GM21825 (cell line): ENCODE measurements around the gene GMEB2.
A peak's percentile ranks its signal among the peaks of the same experiment; 100 is the strongest.
"Not testable (repeated sequence)": the region's sequence is repeated elsewhere in the genome, so short reads cannot be mapped to it uniquely, and the experiment has no call there.

Experiments used
- ATAC-seq: cut with Tn5 transposase; IDR thresholded peaks from one replicate; pipeline ENCODE4 v1.9.1; 2021; ENCODE audit warnings: mild to moderate bottlenecking, moderate library complexity; ENCODE audit not compliant: unreplicated experiment

The GMEB2 gene

DNA sequence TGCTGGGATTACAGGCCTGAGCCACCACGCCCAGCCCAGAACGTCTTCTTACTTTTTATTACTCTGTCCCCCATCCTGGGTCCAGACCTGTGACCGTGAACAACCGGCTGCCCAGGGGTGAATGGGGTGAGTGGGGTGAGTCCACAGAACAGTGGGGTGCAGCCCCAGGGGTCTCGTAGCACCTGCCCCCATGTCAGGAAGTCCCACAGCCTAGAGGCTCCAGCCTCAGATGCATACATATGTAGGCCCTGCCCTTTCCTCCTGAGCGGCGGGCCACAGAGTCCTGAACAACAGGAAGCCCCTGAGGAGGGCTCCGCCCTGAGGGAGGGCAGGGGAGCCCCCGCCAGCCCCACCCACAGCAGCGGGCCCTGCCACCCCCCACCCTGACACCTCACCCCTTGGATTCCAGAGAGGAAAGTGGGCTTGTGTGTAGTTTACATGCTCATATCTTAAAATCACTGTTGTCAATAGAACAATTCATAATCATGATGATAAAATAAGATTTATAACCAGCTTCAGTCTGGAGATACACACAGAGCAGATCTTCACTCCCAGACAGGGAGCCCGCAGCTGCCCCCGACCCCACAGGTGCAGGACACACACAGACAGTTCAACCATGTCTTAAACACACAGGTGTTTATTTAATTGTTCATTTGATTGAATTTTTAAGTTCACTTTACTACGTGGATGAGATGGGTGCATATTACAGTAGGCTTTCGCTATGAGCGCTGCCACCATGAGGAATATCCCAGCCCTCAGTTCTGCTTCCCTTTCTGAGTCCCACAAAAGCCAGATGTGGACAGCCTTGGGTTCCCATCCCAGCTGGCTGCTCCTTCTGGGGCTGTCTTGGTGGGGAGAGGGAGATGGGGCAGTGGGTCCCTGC is 12.4 kb upstream of the GMEB2 start:
- ATAC-seq, result no peak

DNA sequence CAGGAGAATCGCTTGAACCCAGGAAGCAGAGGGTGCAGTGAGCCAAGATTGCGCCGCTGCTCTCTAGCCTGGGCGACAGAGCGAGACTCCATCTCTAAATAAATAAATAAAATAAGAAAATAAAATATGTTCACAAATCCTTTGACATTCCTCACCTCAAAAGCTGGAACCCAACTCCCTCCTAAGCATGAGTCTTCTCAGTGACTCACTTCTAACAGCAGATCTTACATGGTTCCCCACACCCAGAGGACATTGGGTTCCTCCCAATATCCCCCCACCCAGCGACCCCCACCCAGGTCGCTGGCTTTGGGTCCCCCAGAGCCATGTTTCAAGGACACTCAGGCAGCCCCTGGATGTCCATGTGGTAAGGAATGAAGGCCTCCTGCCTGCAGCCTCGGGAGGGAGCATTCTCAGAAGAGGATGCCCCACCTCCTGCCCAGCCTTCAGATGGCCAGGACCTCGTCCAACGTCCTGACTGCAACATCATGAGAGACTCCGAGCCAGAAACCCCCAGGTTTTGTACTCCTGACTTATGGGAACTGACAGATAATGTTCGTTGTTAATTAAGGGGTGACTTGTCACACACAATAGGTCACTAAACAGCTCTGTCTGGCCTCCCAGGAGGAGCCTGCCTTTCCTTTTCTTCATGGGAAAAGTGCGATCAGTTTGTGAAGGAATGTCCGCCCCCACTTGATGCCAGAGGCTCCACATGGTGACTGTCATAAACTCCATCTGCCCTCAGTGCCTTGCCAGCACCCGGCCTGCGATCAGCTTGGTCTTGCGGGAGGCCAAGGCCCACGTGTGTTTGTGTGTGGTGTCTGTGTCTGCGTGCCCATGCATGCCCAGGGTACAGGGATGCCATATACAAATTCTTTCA is 10.1 kb upstream of the GMEB2 start:
- ATAC-seq, result no peak

DNA sequence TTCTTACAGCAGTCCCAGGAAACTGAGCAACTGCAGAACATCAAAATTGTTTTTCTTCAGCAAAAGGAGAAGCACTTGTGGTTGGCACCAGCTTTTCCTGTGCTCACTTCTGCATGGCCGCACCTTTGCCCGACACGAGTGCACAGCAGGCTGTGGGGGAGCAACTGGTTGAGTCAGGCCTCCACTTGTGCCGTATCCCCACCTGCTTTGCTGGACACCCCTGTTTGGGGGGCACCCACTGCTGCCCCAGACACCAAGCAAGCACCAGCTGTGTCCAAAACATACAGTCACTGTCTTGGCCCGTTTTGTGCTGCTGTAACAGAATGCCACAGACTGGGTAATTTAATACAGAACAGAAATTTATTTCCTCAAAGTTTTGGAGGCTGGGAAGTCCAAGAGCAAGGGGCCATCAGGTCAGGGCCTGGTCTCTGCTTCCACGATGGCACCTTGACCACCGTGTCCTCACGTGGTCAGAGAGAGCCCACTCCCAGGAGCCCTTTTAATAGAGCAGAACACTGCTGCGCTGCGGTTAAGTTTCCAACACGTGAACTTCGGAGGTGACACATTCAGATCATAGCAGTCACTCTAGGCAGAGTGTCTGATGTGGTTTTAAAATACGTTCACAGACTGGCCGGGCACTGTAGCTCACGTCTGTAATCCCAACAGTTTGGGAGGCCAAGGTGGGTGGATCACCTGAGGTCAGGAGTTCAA is 8.7 kb upstream of the GMEB2 start:
- ATAC-seq, result peak; percentile 35

DNA sequence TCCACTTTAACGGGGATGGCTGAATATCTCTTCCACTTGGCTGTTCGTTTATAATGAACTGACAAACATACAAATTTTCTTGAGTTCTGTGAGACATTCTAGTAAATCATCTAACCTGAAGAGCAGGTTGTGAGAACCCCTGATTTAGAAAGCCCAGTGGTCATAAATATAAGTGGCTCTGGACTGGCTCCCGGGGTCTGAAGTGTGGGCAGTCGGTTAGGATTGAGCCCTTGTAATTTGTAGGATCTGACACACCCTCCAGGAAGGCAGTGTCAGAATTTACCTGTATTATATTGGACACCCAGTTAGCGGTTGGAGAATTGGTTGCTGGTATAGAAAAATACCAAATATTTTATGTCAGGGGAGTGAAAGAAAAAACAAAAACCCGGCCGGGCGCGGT is 6.8 kb upstream of the GMEB2 start:
- no peak for ATAC-seq

DNA sequence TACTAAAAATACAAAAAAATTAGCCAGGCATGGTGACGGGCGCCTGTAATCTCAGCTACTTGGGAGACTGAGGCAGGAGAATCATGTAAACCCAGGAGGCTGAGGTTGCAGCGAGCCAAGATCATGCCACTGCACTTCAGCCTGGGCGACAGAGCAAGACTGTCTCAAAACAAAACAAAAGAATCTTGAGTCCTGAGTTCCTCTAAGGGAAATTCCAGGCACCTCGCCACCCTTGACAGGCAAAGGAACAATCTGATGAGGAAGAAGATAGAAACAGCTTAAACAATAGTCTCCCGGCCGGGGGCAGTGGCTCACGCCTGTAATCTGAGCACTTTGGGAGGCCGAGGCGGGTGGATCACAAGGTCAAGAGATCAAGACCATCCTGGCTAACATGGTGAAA is 4.5 kb upstream of the GMEB2 start:
- ATAC-seq, result not testable (repeated sequence)

DNA sequence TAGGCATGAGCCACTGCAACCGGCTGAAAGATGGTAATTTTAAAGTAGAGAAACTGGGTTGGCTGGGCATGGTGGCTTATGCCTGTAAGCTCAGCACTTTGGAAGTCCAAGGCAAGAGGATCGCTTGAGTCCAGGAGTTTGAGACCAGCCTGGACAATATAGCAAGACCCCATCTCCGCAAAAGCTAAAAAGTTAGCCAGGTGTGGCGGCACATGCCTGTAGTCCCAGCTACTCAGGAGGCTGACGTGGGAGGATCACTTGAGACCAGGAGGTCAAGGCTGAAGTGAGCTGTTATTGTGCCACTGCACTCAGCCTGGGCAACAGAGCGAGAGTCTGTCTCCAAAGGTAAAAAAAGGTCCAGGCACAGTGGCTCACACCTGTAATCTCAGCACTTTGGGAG is 4.1 kb upstream of the GMEB2 start:
- ATAC-seq, result not testable (repeated sequence)

DNA sequence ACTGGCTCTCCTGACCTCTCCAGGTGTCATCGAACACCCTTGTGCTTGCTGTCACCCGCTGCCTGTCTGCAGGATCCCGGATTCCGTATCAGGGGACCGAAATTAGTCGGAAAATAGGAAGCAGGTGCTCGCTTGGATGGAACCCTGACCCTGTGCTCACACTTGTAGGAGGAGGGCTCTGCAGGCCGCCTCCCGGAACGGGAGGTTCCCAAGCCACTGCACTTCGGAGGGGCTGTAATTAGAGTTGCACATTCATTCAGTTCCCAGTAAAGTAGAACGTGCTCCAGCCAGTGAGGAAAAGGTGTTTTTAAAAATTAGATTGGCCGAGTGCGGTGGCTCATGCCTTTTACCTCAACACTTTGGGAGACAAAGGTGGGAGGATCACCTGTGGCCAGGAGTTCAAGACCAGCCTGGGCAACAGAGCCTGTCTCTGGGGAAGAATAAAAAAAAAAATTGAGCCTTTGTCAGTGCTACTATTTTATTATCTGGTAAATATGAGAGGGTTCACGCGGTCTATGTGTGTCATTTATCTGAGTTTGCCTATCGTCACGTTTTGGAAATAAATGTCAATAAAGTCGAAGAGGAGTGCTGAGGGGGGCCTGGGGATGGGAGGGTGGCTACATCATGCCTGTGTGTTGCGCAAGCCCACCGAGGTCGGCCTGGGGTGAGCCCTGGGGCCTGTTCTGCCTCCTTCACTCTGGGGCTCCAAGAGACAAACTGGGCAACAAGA is 1.5 kb upstream of the GMEB2 start:
- ATAC-seq, result no peak

DNA sequence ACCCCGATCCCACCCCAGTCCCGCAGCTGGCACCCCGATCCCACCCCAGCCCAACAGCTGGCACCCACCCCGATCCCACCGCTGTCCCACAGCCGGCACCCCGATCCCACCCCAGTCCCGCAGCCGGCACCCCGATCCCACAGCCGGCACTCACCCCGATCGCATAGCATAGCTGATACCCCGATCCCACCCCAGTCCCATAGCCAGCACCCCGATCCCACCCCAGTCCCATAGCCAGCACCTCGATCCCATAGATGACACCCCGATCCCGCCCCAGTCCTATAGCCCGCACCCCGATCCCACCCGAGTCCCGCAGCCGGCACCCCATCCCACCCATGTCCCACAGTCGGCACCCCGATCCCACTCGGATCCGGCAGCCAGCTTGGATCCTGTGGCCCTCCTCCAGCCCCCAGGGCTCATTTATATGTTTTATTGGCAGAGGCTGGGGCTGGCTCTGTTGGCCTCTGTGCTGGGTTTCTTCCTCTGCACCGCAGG is 897 bp upstream of the GMEB2 start:
- ATAC-seq, result no peak

DNA sequence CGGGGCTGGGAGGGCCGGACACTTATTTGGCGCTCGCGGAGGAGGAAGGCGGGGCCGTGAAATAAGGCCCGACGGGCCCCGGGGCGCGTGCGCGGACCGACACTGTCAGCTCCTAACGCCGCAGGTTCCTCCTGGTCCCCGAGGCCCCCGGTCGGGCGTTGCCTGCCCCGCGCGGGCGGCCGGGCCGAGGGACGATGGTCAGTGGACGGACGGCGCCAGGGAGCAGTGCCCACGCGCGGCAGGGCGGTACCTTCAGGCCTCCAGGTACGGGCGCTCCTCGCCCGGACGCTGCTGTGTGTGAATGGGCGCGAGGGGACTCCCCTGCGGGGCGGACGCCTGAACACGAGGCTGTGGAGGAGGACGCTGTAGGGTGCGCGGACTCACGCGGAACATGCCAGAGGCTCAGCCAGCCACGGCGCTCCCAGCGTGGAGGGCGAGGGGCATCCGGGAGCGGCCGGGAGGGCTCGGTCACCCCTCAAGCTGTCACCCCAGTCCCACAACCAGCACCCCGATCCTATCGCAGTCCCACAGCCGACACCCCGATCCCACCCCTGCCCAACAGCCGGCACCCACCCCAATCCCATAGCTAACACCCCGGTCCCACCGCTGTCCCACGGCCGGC is 339 bp upstream of the GMEB2 start:
- ATAC-seq, result peak; percentile 58

DNA sequence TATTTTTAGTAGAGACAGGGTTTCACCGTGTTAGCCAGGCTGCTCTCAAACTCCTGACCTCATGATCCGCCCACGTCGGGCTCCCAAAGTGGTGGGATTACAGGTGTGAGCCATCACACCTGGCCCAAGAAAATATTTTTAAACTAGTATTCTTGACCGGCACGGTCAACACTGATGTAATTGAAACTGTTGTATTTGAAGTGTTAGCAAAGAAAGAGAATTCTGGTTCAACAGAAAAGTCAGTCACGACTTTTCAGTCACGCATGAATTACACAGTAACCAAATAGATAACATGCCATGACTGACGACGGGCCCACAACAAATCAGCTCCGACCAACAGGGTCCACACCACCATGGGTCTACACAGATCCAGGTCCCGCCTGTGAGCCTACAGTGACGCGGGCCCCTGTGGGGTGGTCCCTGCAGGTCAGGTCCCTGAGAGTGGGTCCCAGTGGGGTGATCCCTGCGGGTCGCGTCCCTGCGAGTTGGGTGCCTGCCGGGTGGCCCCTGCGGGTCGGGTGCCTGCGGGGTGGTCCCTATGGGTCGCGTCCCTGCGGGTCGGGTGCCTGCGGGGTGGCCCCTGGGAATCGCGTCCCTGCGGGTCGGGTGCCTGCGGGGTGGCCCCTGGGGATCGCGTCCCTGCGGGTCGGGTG is 1.0 kb downstream of the GMEB2 start:
- no peak for ATAC-seq

DNA sequence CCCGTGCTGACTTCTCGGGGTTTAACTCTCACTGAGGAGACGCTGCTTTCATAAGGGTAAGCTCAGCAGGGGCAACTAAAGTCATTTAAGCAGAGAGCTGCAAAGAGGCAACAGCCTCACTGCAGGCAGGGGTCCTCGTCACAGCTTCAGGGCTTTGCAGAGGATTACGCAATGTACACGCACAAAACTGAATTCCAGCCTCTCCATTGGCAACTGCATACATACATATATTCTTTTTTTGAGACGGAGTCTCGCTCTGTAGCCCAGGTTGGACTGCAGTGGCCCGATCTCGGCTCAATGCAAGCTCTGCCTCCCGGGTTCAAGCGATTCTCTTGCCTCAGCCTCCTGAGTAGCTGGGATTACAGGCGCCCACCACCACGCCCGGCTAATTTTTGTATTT is 2.4 kb downstream of the GMEB2 start:
- no peak for ATAC-seq

DNA sequence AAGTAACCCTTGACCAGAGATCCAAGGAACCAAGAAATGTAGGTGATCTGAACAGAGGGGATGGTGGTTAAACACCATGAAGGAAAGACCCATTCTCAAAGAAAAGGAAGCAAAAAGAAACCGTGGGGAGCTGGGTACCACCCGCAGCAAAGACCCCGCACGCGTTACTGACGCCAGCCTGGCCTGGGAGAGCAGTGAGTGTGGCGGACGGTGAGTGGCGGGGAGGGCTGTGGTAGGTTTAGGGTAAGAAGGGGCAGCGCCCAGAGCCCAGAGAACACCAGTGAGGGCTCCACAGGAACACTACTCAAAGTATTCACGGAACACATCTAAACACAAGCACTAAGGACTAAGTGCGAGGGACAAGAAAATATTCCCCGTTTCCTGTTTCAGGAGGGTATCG is 4.2 kb downstream of the GMEB2 start:
- ATAC-seq, result no peak

DNA sequence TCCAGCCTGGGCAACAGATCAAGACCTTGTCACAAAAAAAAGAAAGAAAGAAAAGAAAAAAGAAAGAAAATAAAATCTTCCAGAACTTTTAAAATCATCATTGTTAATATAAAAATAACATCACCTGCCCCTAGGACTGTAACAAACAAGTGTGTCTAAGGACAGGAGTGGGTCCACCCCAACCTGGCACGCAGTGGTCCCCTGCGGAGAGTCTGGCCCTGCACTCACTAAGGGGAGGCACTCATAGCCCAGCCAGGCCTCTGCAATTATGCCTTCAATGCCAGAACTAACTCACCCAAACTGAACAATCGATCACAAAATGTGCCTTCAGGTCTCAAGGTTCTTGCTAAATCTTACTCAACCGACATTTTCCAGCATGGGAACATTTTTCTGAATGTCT is 4.8 kb downstream of the GMEB2 start:
- ATAC-seq, result no peak

DNA sequence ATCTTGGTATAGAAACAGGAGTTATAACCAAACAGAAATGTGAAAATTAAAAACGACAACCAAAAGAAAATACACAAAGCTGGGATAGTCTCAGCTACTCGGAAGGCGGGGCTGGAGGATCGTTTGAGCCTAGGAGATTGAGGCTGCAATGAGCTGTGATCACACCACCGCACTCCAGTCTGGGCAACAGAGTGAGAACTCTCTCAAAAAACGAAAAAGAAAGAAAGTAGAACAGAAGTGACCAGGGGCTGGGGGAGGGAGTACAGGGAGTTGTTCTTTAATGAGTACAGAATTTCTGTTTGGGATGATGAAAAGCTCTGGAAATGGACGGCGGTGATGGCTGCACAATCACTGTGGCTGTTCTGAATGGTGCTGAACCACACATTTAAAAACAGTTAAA is 5.9 kb downstream of the GMEB2 start:
- no peak for ATAC-seq

DNA sequence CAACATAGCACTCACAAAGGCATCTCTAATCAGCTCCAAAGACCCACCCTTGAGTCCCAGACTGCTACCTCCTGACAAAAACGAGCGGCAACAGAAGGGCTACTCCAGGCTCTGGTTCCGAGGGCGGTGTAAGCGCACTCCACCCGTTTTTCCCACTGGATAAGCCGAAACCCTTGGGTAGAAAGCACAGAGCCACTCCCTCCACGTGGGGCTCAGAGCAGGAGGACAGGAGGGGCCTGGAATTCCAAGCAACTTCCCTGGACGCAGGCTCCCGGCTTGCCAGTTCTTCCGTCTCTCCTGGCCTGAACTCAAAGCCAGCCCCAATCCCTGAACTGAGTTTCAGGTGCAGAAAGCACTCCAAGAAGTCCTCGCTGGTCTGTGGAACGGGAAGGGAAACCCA is 7.4 kb downstream of the GMEB2 start:
- no peak for ATAC-seq

DNA sequence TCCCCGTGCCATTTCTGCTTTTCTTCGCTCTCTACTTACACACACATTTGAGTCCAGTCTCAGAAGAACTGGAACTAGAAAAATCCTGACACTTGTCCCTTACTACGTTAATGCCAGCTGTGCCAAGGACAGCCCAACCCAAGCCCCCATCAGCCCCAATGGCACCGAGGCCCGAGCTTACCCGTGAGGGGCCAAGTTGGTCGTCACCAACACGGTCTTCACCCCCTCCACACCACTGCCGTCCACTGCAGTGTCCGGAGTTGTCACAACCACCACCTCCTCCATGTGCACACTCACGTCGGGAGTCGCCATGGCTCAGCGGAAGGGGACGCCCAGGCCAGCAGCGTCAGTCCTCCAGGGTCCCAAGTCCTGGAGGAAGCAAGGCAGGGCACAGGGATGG is 7.8 kb downstream of the GMEB2 start:
- no peak for ATAC-seq

DNA sequence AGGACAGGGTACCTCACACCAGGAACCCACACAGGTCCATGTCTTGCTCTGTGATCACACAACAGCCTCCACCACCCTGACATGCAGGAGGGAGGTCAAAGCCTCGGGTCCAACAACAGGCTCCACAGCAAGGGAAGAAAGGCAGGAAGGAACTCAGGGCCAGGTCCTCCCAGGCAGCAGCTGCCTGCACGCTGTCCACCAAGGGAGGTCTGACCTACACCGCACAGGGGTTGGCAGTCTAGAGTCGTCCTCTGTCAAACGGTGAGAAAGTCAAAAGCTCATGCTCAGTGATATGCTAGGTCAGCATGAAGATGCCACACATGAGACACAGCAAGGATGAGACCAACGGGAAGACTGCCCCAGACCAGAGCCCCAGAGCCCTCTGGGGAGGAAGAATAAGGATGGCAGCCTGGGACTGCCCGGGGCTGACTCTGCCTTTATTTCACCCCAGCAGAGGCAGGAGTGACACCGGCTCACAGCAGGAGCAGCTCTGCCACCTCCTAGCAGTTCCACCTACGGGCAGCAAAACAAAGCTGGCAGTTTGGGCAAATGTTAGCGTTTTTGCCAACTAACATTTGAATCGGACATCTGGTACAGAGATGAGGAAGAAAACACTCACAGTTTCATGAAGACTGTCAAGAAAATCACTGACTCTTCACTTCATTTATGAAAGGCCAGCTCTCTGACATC is 8.5 kb downstream of the GMEB2 start:
- ATAC-seq, result no peak

DNA sequence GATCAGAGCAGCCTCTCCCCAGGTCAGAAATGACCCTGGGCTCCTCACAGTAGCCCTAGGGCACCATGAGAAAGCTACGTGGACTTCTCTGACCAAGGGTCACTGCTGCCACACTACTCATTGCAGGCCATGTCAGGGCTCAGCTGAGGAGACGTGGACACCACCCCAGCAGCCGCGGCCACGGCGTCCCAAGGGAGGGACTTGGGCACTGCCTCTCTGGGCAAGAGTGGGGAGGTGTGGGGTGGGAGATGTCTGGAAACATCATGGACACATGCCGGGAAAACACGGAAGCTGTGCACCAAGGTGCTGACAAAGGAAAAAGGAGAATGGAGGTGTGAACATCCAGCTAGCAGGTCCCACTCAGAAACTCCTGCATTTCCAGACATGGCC is 9.0 kb downstream of the GMEB2 start:
- ATAC-seq, result no peak
